ENCODE data around the gene SF3A1. TPM values are rescaled to one million over a fixed set of nuclear protein-coding genes. Genes with fewer than 3 reads are reported as not detected.

Gene SF3A1
- total RNA-seq, 1 experiment from 2014 or later, result 230 TPM

DNA sequence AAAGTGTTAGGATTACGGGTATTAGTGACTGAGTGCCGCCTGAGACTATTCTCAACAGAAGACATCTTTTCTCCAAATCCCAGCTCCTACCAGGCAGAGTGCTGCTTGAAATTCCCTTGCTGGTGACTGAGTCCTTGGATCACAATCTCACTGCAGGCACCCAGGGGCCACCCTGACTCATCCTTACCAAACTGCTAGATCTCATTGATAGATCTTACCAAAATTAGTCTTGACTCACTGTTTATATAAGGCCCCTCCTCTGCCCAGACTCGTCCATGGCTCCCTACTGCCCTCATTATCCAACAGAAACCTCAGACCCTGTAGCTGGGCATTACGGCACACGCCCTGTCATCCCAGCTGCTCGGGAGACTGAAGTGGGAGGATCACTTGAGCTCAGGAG, 44.6 kb downstream of the SF3A1 start:
- Histone ChIP-seq H2AFZ (ENCODE audit: low read depth, low read length, poor library complexity, severe bottlenecking) (no peak overlapping the region), H3K79me2 (ENCODE audit: insufficient read depth, low read length) (peaks cover 8% of the 10 kb centered on the region; the same call in 1 of the 2 replicates), H4K20me1 (ENCODE audit: insufficient read depth) (no peaks in the 10 kb centered on the region), H3K9ac (ENCODE audit: low read length) (peak overlapping the region; percentile 34; the same call in 1 of the 2 replicates), H3K27me3 (ENCODE audit: insufficient read depth, low read length) (no peaks in the 10 kb centered on the region), H3K4me3 (replicated peaks in 1 of 2; ENCODE audit: low read depth in 1 of 2, low read length in 2 of 2) (peak overlapping the region in 1 of 2 experiments; percentile 20; a peak in 2 of 4 replicates), H3K4me2 (ENCODE audit: low read length) (peak overlapping the region; percentile 72), H3K27ac (ENCODE audit: low read depth, low read length) (peak overlapping the region; percentile 19; the same call in 1 of the 2 replicates), H3K9me2 (ENCODE audit: insufficient read depth) (no peaks in the 10 kb centered on the region), H3K36me3 (ENCODE audit: control insufficient read depth in 1 of 2, insufficient read depth in 2 of 2, low read length in 2 of 2) (no peaks in the 10 kb centered on the region), H3K4me1 (ENCODE audit: control insufficient read depth in 1 of 2, insufficient read depth in 2 of 2, low read length in 2 of 2) (peaks cover 39 to 85% of the 10 kb centered on the region in 2 experiments), H3K9me3 (ENCODE audit: control insufficient read depth in 1 of 2, insufficient read depth in 1 of 2, low read depth in 1 of 2, low read length in 2 of 2) (no peaks in the 10 kb centered on the region)
- BruUV-seq (replicated peaks), result no TSS peak
- POLR2A ChIA-PET, result no interaction called here
- RAD21 ChIA-PET (ENCODE audit: low non-redundant PET in 1 of 2, low total read pairs in 2 of 2, uncharacterized antibody in 2 of 2, unreplicated experiment in 2 of 2), result no interaction called here
- TF ChIP-seq FOSL1 (IDR thresholded peaks at IDR 0.05; ENCODE audit: low read depth) (peak; percentile 69), SP1 (IDR thresholded peaks at IDR 0.05; ENCODE audit: low read depth) (peak; percentile 79), CBX3 (IDR thresholded peaks at IDR 0.05; ENCODE audit: low read depth) (peak; percentile 74), POLR2A (IDR thresholded peaks at IDR 0.05; ENCODE audit: borderline replicate concordance, extremely low read depth, insufficient read depth, insufficient read length) (no peak), CEBPB (IDR thresholded peaks at IDR 0.05; ENCODE audit: low read depth) (peak; percentile 25; the same call in 1 of the 2 replicates), SRF (IDR thresholded peaks at IDR 0.05; ENCODE audit: low read depth) (peak; percentile 47; the same call in 1 of the 2 replicates), SIN3A (IDR thresholded peaks at IDR 0.05; ENCODE audit: low read depth) (peak; percentile 53; the same call in 1 of the 2 replicates), JUND (IDR thresholded peaks at IDR 0.05) (peak; percentile 72), ZNF274 (IDR thresholded peaks at IDR 0.05; ENCODE audit: low read depth, low read length) (no peak), TCF7L2 (IDR thresholded peaks at IDR 0.05; ENCODE audit: borderline replicate concordance, extremely low read depth, insufficient read depth, insufficient read length) (no peak)
- TF ChIP-seq, protein P1, sequence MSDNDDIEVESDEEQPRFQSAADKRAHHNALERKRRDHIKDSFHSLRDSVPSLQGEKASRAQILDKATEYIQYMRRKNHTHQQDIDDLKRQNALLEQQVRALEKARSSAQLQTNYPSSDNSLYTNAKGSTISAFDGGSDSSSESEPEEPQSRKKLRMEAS (IDR thresholded peaks at IDR 0.05), result peak; percentile 66; the same call in 1 of the 2 replicates
- intact Hi-C loops (cut with micrococcal nuclease), result no loop called here
- CTCF ChIA-PET, result interaction anchor here (0.9 to 1.3 kb wide), 2 partner anchors 11 to 24 kb away, joined by 3 read pairs; no protein-coding TSS in a partner anchor
- DNase-seq (ENCODE audit: low read depth, low spot score) (peak; percentile 51), ATAC-seq (peak; percentile 84)
